Glomerular visceral epithelial cell (primary cell): ENCODE data around the gene CFAP68.
"Not testable (repeated sequence)": the region's sequence is repeated elsewhere in the genome, so short reads cannot be mapped to it uniquely, and the experiment has no call there.

Experiments used
- DNase-seq: peaks from one replicate; pipeline ENCODE4 v3.0.0-alpha.2; 2016; ENCODE audit errors: extremely low spot score

CFAP68 gene

DNA sequence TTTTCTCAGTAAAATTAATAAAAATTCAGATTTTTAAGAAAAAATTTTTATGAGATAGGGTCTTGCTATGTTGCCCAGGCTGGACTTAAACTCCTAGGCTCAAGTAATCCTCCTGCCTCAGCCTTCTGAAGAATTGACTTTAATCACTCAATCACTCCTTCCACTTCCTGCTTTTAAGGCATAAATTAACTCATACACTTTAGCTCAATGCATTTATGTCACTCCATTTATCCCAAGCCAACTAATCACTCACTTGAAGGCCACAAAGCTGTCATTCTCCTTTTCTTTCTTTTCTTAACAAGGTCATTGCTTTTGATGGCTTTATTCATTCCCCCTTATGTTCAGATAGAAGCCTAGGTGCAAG lies 8.8 kb upstream of the CFAP68 start:
- DNase-seq: no peak

GRCh38 chr11:111870886-111871692 lies 8.3 kb upstream of the CFAP68 start, which contains the start of gene ALG9:
TSS of gene ALG9 (minus strand) at chr11:111871581. CDS start at chr11:111871482, 99 bp downstream.
- DNase-seq: peak; percentile 75

- DNase-seq: no peak
These were observed 7.6 kb upstream of the CFAP68 start for GRCh38 chr11:111871693-111872161.

- peak; percentile 29 for DNase-seq
These were observed 924 bp upstream of the CFAP68 start for GRCh38 chr11:111878385-111878848.

DNA sequence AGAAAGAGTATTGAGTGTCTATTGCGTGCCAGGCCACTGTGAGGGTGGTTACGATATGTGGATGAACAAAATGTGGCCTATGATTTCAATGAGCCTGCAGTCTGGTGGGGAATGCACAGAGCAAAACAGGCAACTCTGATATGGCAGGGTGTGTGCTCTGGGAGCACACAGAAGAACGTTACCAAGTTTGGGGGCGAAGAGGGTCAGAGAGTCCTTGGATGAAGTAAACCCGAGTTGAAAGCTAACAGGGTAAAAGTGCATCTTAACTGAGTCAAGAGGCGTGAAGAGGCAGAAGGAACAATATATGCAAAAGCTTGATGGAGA lies 258 bp downstream of the CFAP68 start:
- DNase-seq: no peak

DNA sequence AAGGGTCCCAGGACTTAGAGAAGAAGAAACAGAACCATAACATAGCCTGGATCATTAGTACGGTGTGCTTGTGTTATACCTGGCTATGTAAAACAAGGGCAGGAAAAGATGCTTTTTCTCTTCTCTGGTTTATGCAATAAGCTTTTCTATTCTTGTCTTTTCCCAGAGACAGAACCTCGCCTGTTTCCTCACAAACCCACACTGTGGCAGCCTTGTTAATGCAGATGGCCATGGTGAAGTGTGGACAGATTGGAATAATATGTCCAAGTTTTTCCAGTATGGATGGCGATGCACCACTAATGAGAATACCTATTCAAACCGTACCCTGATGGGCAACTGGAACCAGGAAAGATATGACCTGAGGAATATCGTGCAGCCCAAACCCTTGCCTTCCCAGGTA lies 2.9 kb downstream of the CFAP68 start:
- no peak for DNase-seq

DNA sequence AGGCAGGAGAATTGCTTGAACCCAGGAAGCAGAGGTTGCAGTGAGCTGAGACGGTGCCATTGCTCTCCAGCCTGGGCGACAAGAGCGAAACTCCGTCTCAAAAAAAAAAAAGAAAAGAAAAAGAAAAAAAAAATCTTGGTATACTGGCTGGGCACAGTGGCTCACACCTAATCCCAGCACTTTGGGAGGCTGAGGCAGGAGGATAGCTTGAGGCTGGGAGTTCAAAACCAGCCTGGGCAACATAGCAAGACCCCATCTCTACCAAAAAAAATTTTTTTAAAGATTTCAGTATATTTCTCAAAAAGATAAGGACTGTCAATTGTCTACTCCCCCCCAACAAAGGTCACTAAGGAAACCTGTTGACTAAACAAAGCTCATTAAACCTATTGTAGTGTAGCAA lies 5.7 kb downstream of the CFAP68 start:
- not testable (repeated sequence) for DNase-seq

DNA sequence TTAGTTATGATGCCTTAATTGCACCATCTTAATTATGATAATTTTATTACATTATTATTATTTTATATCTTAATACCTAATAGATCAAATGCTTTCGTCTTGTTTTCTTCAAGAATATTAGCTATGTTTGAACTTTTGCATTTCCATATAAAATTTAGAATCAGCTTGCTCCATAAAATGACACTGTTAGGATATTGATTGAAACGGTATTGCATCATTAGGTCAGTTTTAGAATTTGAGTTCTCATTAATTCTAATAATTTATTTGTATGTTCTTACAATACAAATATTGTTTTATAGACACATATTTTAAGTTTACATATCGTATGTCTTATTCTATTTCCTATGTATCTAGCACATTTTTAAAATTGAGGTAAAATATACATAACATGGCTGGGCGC lies 6.7 kb downstream of the CFAP68 start:
- no peak for DNase-seq

GRCh38 chr11:111886844-111887243 lies 7.5 kb downstream of the CFAP68 start:
- no peak for DNase-seq

DNA sequence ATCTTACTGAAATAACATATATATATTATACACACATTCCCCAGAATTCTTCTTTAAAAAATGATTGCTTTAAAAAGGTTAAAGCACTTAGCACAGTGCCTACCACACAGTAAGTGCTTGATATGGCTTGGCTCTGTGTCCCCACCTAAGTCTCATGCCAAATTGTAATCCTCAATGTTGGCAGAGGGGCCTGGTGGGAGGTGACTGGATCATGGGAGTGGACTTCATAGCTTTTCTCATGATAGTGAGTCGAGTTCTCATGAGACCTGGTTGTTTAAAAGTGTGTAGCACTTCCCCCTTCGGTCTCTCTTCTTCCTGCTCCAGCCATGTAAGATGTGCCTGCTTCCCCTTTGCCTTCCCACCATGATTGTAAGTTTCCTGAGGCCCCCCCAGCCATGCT lies 26.1 kb downstream of the CFAP68 start:
- no peak for DNase-seq

GRCh38 chr11:111906680-111907079 lies 27.3 kb downstream of the CFAP68 start:
- no peak for DNase-seq

DNA sequence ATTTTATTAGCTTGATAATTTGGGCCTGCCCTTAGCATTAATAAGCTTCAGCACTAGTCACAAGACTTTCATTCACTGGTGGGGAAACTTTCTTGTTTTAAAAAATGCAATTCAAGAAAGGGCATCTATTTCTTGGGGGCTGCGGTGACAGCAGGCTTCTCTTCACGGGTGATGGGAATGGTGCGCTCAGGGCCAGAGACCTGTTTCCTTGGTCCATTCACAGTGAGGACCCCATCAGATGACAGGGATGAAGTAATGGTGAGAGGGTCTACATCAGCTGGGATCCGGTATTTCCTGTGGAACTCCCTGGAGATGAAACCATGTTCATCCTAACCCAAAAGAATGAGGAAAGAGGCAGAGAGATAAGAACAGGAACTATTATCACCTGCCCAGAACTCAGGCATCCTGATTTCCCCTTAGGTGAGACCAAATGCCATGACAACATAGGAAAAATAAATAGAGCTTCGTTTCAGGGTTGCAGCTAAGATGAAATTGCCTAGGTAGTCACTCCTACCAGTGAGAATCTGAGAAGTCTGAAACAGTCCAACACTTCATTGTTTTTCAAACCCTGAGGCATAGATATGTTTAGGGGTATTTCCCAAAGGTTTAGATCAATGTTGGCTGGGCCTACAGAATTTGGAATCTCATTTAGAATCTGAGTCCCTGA lies 29.4 kb downstream of the CFAP68 start:
- no peak for DNase-seq

DNA sequence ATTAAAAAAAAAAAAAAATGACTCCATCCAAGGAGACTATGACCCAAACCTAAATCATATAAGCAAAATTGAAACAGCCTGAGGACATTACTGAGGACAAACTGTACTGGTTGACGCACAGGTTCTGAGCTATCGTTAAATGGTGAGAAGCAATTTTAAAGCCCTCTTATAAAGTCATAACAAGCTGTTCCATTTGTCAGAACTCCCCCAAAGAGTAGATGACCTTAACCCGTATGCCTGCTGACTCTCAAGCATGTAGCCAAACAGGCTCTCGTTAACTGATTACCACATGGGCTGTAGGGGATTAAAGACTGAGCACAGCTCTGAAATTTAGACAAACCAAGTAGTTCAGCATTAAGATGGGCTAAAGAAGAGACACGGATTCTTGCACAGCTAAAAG lies 30.0 kb downstream of the CFAP68 start:
- no peak for DNase-seq

DNA sequence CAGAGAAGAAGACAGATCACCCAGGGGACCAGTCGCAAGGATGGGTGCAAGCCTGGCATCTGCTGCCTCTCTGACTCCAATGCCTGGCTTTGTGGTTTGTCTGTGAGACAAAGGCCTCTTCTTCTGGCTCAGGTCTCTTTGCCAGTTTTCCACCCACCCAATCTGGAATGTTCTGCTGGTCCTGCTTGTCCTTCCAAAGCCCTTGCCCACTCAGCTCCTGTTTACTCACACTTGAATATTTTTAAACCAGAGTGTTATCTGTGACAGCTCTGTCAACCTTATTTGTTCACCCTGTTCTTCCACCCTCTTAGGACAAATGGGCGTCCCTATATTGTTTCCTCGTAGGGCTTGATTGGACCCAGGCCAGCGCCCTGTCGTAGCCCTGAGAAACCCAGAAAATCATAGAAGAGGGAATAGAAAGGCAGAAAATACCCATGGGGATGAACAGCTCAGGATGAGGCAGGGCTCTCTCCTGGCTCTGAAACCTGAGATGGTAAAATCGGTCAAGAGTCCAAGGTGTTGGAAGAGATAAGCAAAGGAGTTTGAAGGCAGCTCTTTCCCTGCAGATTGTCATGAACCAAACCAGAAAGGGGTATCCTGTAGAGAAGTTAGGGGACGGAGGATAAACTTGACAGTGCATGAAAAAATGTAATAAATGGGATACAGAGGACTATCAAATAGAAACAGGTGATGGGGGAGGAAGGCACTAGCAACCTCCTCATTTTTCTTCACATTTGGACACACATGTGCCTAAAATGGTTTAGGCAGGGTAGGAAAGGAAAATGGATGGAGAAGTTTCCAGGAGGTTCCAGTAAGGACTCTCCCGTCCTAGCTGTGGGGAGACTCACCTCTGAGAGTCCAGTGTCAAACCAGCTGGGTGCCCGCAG lies 31.6 kb downstream of the CFAP68 start:
- DNase-seq: no peak

- peak; percentile 90 for DNase-seq
These were observed 32.4 kb downstream of the CFAP68 start, which contains the start of gene CRYAB for GRCh38 chr11:111911563-111912401. TSS of gene CRYAB (minus strand) at chr11:111911770. CDS start at chr11:111911724, 46 bp downstream.

DNA sequence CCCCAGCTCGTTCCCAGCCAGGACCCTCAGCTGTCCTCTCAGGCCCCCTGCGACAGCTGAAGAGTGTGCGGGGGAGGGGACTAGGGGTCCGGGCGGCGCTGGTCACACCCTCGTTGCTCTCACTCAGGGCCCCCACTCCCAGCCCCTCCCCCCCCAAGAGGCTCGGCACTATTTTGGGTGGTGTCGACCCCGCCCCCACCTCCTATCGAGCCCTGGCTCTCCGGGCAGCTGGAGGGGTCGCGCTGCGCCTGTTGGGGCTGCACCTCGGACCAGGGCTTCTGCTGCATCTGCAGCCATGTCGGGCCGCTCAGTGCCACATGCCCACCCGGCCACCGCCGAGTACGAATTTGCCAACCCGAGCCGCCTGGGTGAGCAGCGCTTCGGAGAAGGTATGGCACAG lies 33.2 kb downstream of the CFAP68 start, which contains the start of gene HSPB2:
Gene HSPB2, plus strand, starts transcription at position 200 of the 400 bp plus-strand sequence. Its CDS starts 96 bp downstream, at position 296.
- DNase-seq: no peak

DNA sequence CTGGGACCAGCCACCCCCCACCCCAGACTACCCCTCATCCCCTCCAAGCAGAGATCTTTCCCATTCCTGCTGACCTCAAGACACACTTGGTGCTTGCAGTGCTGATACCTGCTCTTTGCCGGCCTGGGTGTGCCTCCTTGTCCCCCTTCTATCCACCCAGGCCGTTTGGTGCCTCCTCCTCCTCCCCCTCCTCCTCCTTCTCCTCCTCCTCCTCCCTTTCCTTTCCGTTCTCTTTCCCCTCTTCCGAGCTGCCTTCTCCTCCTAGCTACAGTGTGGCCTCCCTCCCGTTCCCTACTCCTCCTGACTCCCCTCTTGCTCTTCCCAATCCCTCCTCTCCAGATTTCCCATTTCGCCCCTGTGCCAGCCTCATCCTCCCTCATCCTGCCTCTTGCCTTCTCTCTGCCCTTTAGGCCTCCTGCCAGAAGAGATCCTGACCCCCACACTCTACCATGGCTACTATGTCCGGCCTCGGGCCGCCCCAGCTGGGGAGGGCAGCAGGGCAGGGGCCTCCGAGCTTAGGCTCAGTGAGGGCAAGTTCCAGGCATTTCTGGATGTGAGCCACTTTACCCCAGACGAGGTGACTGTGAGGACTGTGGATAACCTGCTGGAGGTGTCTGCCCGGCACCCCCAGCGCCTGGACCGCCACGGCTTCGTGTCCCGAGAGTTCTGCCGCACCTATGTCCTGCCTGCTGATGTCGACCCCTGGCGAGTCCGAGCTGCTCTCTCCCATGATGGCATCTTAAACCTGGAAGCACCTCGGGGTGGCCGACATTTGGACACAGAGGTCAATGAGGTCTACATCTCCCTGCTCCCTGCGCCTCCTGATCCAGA lies 33.9 kb downstream of the CFAP68 start:
- DNase-seq: no peak

GRCh38 chr11:111913997-111914396 lies 34.7 kb downstream of the CFAP68 start:
- peak; percentile 61 for DNase-seq

DNA sequence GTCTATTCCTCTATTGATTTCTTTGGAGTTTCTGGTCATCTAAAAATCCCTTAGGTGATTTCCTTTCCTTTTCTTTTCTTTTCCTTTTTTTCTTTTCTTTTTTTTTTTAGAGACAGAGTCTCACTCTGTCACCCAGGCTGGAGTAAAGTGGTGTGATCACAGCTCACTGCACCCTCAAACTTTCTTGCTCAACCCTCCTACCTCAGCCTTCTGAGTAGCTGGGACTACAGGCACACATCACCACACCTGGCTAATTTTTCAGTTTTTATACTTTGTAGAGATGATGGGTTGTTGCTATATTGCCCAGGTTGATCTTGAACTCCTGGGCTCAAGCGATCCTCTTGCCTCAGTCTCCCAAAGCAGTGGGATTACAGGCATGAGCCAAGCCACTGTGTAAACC lies 37.4 kb downstream of the CFAP68 start:
- DNase-seq: no peak

- DNase-seq: no peak
These were observed 38.0 kb downstream of the CFAP68 start for GRCh38 chr11:111917312-111917711.
